ENCODE results near the gene TJP1.
A peak's percentile ranks its signal among the peaks of the same experiment; 100 is the strongest.
"Not testable (repeated sequence)": the region's sequence is repeated elsewhere in the genome, so short reads cannot be mapped to it uniquely, and the experiment has no call there.

The TJP1 gene

DNA sequence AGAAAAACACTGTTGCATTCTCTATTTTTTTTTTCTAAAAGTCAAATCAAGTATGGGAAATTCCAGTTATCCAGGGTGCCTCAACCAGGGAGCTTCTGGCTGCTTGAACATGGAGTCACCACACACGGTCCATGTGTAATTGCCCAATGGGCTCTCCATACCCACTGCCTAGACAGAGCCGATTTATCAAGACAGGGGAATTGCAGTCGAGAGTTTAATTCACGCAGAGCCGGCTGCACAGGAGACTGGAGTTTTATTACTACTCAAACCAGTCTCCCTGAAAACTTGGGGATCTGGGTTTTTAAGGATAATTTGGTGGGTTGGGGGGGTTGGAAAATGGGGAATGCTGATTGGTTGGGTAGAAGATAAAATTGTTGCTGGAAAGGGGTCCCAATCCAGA, 149.8 kb downstream of the TJP1 start:
- TF ChIP-seq, protein P1, sequence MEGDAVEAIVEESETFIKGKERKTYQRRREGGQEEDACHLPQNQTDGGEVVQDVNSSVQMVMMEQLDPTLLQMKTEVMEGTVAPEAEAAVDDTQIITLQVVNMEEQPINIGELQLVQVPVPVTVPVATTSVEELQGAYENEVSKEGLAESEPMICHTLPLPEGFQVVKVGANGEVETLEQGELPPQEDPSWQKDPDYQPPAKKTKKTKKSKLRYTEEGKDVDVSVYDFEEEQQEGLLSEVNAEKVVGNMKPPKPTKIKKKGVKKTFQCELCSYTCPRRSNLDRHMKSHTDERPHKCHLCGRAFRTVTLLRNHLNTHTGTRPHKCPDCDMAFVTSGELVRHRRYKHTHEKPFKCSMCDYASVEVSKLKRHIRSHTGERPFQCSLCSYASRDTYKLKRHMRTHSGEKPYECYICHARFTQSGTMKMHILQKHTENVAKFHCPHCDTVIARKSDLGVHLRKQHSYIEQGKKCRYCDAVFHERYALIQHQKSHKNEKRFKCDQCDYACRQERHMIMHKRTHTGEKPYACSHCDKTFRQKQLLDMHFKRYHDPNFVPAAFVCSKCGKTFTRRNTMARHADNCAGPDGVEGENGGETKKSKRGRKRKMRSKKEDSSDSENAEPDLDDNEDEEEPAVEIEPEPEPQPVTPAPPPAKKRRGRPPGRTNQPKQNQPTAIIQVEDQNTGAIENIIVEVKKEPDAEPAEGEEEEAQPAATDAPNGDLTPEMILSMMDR (IDR thresholded peaks at IDR 0.05; ENCODE audit: insufficient read depth, missing control alignments), result no peak
- no peak for DNase-seq (ENCODE audit: insufficient read length, low spot score)
- no peak for FAIRE-seq

DNA sequence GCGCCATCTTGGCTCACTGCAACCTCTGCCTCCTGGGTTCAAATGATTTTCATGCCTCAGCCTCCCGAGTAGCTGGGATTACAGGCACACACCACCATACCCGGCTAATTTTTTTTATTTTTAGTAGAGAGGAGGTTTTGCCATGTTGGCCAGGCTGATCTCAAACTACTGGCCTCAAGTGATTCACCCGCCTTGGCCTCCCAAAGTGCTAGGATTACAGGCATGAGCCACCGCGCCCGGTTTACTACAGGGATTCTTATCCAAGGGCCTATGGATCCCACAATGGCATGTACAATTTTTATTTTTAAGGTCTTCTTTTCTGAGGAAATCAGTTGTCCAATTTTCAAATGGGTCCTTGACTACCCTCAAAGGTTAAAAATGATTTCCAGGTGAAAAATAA, 150.2 kb downstream of the TJP1 start:
- DNase-seq (ENCODE audit: insufficient read length, low spot score); FAIRE-seq: not testable (repeated sequence)

DNA sequence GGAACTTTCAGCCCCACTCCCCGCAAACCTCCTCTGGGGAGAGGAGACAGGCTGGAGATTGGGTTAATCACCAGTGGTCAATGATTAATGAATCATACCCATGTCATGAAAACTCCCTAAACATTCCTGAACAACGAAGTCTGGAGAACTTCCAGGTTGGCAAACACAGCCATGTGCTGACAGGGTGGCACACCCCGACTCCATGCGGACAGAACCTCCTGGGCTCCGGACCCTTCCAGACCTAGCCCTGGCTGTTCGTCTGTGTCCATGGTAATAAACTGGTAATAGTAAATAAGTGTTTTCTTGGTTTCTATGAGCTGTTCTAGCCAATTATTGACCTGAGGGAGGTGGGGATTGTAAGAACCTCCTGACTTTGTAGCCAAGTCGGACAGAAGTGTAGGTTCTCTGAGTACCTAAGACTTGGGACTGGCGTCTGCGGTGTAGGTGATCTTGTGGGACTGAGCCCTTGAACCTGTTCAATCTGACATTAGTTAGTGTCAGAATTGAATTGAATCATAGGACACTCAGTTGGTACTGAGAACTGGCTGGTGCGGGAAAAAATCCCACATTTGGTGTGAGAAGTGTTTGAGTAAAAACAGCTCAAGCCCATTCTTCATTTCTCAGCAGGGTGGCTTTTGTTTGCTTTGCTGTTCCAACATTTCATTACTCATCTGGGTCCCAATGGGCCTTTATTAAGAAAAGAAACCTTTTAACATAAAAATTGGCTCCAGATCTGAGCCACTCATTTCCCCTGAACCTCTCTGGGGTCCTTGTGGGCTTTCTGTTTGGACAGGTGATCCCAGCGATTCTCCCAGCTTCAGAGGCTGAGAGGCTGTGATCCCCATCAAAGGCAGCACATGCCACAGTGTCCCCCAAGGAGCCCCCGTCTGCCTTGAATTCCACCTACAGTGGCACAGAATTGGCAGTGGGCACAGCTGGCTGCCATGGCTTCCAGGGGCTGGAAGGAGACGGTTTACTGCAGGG, 151.0 kb downstream of the TJP1 start:
- DNase-seq (ENCODE audit: insufficient read length, low spot score) (no peak), FAIRE-seq (no peak)
- TF ChIP-seq, protein P1 (IDR thresholded peaks at IDR 0.05; ENCODE audit: insufficient read depth, missing control alignments), result no peak

DNA sequence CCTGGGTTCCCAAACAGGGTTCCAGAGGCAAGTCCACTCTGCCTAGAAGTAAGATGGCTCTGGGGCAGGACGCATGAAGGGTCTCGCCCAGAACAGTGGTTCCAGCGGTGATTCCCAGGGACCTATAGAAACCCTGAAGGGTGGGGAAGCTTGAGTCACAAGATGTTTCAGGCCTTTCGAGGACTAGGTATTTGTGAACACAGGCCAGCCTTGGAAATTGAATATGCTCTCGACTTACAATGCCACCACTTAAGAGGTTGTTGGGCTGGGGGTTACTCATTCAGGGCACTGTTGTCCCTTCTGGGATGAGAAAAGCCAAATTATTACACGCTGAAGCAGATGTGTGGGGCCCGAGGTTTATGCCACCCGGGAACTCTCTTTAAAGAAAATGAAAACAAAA, 152.0 kb downstream of the TJP1 start:
- TF ChIP-seq, protein P1 (IDR thresholded peaks at IDR 0.05; ENCODE audit: insufficient read depth, missing control alignments), result no peak
- FAIRE-seq (no peak), DNase-seq (ENCODE audit: insufficient read length, low spot score) (no peak)

DNA sequence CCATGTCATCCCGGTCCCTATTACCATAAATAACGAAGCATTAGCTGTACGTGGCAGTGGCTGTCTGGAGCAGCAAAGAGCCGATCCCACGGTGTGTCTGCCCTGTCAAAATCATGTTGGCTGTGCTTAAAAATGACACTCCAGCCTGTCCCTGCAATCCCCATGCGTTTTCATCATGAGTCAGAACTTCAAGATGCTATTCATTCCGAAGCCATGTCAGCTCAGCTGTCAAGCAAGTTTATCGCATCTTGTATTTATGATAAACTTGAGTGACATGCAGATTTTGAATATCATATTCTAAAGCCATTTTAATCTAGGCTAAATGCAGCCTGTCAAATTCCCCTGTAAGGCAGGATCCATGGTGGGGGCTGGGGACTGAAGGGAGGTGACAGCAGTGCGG, 152.4 kb downstream of the TJP1 start:
- DNase-seq (ENCODE audit: insufficient read length, low spot score) (no peak), FAIRE-seq (no peak)
- TF ChIP-seq, protein P1 (IDR thresholded peaks at IDR 0.05; ENCODE audit: insufficient read depth, missing control alignments), result no peak

DNA sequence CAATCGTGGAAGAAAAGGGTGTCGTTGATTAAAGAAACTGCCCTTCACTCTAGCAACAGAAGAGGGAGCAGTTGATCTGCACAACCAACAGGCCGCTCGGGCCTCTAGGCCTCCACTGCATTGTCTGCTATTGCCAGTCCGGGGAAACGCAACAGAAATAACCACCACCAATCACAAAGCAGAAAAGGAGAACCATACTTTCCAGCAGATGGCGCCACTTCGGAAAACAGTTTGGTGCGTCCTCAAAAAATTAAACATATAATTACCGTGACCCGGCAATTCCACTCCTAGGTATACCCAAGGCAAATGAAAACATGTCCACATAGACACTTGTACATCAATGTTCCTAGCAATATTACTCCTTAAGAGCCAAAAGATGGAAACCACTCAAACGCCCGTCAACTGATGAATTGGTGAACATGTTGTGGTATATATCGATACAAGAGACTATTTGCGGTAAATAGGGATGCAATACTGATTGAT, 154.1 kb downstream of the TJP1 start:
- no peak for DNase-seq (ENCODE audit: insufficient read length, low spot score)
- peak; percentile 86 for FAIRE-seq

DNA sequence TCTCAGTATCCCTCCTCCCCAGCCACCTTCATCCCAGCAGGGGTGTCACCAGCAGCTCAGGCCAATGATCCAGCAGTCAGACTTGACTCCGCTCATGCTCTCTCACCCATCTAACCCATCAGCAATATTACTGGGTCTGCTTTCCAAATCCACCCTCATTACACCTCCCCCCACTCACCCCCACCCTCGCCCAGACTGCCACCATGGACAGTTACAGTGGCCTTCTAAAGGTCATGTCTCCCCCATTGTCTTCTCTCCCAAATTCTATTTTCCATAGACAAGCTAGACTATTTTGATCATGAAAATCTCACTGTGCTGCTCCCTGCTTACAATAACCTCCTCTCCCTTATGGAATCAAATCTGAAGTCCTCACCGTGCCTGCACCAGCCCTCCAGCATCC, 156.0 kb downstream of the TJP1 start:
- FAIRE-seq, result no peak
- no peak for DNase-seq (ENCODE audit: insufficient read length, low spot score)
- TF ChIP-seq, protein P1 (IDR thresholded peaks at IDR 0.05; ENCODE audit: insufficient read depth, missing control alignments), result no peak

More for the DNA sequence above, 154.1 kb downstream of the TJP1 start:
- TF ChIP-seq, protein P1 (IDR thresholded peaks at IDR 0.05; ENCODE audit: insufficient read depth, missing control alignments), result peak; percentile 57
